GM12873 (cell line): Measurements from ENCODE around the gene TAX1BP1.

ENCODE experiments used
- TF ChIP-seq, protein P1 (sequence below): IDR thresholded peaks from 2 replicates; pipeline ENCODE4 v1.5.1; 2012; ENCODE audit warnings: low read depth, mild to moderate bottlenecking, moderate library complexity, low read length, control low read depth; ENCODE audit not compliant: insufficient read depth; ENCODE audit errors: missing control alignments

TAX1BP1 gene

DNA sequence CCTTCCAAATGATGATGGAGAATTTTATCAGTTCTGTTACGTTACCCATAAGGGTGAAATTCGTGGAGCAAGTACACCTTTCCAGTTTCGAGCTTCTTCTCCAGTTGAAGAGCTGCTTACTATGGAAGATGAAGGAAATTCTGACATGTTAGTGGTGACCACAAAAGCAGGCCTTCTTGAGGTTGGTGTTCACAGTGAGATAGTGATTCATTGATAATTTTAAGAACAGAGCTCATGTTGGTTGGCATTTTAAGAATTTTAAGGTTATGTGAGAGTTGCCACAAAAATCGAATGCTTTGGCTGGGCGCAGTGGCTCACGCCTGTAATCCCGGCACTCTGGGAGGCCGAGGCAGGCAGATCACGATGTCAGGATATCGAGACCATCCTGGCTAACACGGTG is 25.9 kb downstream of the TAX1BP1 start:
- TF ChIP-seq, protein P1, sequence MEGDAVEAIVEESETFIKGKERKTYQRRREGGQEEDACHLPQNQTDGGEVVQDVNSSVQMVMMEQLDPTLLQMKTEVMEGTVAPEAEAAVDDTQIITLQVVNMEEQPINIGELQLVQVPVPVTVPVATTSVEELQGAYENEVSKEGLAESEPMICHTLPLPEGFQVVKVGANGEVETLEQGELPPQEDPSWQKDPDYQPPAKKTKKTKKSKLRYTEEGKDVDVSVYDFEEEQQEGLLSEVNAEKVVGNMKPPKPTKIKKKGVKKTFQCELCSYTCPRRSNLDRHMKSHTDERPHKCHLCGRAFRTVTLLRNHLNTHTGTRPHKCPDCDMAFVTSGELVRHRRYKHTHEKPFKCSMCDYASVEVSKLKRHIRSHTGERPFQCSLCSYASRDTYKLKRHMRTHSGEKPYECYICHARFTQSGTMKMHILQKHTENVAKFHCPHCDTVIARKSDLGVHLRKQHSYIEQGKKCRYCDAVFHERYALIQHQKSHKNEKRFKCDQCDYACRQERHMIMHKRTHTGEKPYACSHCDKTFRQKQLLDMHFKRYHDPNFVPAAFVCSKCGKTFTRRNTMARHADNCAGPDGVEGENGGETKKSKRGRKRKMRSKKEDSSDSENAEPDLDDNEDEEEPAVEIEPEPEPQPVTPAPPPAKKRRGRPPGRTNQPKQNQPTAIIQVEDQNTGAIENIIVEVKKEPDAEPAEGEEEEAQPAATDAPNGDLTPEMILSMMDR = no peak

DNA sequence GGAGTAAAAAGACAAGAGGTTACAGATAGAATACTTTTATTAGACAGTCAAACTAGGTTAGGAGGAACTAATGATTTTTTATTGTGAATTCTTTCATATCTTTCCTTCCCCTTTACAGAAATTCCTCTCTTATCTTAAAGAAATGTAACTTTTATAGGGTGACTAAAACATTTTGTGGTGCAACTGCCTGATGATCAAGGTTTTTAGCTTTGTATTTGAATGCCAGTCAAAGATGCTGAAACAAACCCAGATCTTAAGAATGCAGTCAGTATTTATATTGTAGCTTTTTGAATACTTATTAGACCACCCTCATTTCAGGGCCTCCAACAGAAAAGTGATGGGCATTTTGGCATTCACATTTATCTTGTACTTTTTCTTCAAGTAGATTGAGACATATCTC is 27.4 kb downstream of the TAX1BP1 start:
- TF ChIP-seq, protein P1 = no peak

DNA sequence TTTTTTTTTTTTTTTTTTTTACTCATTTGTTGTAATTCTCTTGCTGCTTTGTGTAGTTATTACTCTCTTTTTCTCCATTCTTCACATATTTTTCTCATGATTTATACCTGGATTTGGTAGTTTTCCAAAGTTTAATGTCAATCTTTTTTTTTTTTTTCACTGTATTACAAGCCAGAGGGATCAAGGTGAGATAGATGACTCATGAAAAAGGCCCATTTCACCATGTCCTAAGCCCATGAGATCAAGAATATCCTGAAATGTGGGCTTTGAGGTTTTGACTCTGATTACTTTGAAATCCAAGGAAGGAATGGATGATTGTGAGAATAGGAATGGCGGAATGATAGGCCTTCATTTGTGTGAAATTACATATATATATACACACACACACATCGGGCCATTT is 31.1 kb downstream of the TAX1BP1 start:
- TF ChIP-seq, protein P1 = no peak

DNA sequence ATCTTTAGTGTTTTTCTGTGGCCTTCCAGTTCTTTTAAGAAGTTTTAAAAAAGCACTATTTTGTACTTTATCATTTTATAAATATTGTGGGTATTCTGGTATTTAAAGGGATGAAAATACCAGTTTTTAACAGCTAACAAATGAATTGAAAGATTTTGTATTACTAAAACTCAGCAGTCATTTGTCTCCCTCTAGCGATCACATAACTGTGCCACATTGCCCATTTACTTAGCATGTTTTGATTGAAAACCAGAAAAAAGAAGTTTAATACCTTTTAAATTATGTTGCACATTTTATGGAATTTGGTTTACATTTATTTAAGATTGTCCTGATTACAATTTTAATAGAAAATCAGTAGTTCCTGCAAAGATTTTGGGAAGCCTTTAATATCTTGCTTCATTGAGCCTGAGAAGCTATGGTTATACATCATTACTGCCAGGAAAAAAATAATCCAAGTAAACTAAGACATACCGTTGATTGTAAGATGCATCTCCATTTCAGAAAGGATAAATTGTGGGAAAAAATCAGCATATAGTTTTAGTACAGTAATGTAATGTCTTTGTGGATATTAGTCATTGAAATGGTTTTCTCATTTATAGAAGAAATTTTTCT is 34.9 kb downstream of the TAX1BP1 start:
- TF ChIP-seq, protein P1 = peak; percentile 54

DNA sequence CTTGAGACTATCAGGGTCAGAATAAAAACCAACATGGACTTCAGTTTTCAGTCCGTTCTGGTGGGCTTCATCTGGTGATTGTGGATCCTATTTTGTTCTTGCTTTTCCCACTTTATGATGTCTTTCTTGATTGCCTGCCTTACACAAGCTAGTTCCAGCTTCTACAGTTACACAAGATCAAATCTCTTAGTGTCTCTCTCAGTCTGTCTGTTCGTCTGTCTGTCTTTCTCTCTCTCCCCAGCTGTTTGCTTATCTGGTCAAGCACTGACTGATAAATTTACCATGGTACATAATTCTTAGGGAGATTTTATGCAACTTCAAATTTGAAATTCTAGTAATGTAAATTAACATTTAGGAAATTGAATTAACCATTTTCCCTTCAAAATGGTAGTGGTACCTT is 35.8 kb downstream of the TAX1BP1 start:
- TF ChIP-seq, protein P1 = no peak

DNA sequence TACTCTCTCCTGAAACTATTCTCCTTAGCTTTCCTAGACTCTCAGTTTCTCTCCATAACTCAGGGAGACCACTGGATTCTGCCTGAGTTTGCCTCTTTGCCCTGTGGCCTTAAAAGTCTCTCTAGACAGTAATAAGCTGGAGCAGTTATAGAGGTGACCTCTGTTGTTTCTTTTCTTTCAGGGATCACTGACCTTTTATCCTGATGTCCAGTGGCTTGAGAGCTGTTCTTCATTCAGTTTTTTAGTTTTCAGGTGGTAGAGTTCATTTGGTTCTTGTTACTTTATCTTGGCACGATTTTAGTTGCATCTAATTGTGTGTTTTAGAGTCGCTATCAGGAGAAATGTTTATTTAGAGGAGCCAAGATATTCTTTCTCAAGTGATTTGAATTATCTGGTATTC is 37.7 kb downstream of the TAX1BP1 start:
- TF ChIP-seq, protein P1 = no peak

DNA sequence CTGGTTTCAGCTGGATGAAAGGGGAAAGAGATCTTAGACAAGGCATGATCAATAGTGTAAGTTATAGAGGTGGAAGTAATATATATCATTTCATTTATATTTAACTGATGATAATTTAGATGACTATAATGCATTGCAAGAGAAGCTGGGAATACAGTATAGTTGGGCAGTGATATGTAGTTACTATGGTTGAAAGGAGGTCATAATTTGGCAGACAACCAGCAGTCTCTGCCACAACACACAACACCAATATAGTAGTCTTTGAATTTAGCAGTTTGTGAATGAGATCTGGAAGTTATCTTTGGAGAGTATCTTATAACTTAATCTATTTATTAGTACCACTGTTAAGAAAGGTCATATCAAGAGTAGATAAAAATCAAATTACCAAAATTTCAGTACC is 39.9 kb downstream of the TAX1BP1 start:
- TF ChIP-seq, protein P1 = no peak
